GM12873 (cell line): ENCODE data around the gene P2RX1.

Source experiments
- CTCF ChIP-seq: IDR thresholded peaks from 2 replicates; pipeline ENCODE4 v1.5.1; 2012; ENCODE audit warnings: low read depth, mild to moderate bottlenecking, moderate library complexity, low read length, control low read depth; ENCODE audit not compliant: insufficient read depth; ENCODE audit errors: missing control alignments

P2RX1 gene

GRCh38 chr17:3961564-3962047, 45.3 kb upstream of the P2RX1 start:
- TF ChIP-seq CTCF = no peak

- no peak for TF ChIP-seq CTCF
These were observed 44.5 kb upstream of the P2RX1 start for GRCh38 chr17:3960764-3961163.

- no peak for TF ChIP-seq CTCF
These were observed 43.8 kb upstream of the P2RX1 start for GRCh38 chr17:3959921-3960601.

- TF ChIP-seq CTCF = no peak
These were observed 43.1 kb upstream of the P2RX1 start for GRCh38 chr17:3959295-3959899.

GRCh38 chr17:3957735-3958599, 41.7 kb upstream of the P2RX1 start:
- no peak for TF ChIP-seq CTCF

GRCh38 chr17:3956983-3957382, 40.7 kb upstream of the P2RX1 start:
- no peak for TF ChIP-seq CTCF

- TF ChIP-seq CTCF = no peak
These were observed 40.2 kb upstream of the P2RX1 start for GRCh38 chr17:3956327-3956957.
